ENCODE data around the gene CNOT3.
A peak's percentile ranks its signal among the peaks of the same experiment; 100 is the strongest.

Gene CNOT3

DNA sequence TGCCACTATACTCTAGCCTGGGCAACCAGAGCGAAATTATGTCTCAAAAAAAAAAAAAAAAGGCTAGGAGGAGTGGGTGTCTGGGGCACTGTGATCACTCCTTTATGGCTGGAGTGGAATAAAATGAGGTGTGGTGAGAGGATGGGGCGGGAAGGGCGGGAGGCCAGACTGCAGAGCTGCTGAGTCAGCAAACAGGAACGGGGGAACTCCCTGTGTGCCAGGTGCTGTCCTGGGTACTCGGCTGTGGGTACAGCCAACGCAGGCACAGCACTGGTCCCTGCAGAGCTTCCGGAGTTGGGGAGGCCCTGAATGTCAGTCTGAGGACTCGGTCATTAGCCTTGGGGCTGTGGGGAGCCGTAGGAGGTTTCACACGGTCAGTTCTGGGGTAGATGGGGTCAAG, 16.3 kb upstream of the CNOT3 start:
- no peak for DNase-seq (ENCODE audit: low read depth)

GRCh38 chr19:54123682-54124081, 13.9 kb upstream of the CNOT3 start:
- DNase-seq (ENCODE audit: low read depth), result no peak

- no peak for DNase-seq (ENCODE audit: low read depth)
Measured at GRCh38 chr19:54124393-54124792, 13.2 kb upstream of the CNOT3 start.

- no peak for DNase-seq (ENCODE audit: low read depth)
Measured at GRCh38 chr19:54125713-54126112, 11.8 kb upstream of the CNOT3 start.

- no peak for DNase-seq (ENCODE audit: low read depth)
Measured at GRCh38 chr19:54127688-54128440, 9.7 kb upstream of the CNOT3 start.

GRCh38 chr19:54128441-54128725, 9.2 kb upstream of the CNOT3 start:
- DNase-seq (ENCODE audit: low read depth), result no peak

- no peak for DNase-seq (ENCODE audit: low read depth)
Measured at GRCh38 chr19:54128796-54129616, 8.6 kb upstream of the CNOT3 start.

DNA sequence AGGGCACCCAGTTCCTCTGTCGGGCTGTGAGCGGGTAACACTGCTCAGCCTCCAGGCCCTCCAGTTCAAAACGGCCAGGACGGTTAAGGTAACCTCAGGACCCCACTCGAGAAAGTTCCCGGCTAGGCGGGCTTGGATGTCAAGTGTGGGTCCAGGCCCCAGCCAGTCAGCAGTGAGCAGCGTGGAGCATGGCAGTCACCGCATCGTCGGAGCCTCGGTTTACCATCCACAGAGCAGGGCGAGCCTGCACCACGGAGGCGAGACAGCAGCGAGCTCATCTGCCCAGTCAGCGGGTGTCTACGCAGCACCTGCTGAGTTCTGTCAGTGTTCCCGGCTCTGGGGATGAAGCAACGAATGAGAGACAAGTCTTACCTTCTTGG, 8.0 kb upstream of the CNOT3 start:
- DNase-seq (ENCODE audit: low read depth), result no peak

DNA sequence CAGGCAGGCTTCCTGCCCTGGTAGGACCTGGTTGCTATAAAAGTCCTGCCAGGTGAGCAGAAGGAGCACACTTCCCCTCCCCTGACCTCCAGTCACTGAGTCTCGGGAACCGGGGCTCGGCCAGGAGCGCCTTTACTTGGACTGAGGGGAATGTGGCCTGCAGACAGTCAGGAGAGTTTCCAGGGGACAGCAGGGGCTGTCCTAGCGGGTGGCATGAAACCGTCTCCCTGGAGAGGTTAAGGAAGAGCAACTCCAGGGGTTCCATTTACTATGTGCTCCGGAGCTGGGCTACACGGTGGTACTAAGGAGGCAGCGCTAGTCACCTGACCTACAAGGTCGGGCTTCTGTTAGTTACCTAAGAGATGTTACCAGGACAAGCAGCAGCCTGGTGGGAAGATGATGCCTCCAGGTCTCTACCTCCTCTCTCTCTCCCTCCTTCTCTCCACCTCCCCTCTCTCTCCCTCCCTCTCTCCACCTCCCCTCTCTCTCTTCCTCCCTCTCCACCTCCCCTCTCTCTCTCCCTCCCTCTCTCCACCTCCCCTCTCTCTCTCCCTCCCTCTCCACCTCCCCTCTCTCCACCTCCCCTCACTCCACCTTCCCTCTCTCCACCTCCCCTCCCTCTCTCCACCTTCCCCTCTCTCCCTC, 4.1 kb upstream of the CNOT3 start:
- no peak for DNase-seq (ENCODE audit: low read depth)

GRCh38 chr19:54133957-54134590, 3.5 kb upstream of the CNOT3 start:
- no peak for DNase-seq (ENCODE audit: low read depth)

DNA sequence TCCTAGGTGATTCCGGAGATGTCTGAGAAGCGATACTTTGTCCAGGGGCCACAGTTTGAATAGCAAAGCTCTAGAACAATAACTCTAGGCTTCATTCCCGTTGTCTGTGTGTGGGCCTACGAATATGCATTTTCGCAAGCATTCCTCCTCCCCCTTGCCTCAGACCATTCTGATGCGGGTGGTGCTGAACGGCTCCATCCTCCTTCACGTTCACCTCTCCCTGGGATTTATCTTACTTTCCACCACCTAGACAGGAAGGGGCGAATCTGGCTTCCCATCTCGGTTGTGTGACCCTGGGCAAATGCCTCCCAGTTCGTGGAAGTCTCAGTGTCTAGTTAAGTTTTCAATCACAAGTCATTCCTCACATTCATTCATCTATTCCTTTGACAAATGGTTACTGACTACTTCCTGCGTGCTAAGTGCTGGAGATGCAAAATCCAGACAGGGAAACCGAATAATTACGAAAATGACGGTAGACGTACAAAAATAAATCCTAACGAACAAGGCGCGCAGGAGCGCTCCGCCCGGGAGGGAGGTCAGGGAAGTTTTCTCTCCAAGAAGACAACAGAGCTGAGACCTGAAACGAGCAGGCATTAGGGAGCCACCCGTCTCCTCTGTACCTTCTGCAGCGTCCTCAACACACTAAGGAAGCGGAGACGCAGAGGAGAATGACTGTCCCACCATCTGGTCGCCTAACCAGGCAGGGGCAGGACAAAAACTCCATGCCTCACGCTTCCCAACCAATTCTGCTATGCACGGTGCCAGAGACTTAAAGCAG, 1.3 kb upstream of the CNOT3 start:
- DNase-seq (ENCODE audit: low read depth), result no peak

- DNase-seq (ENCODE audit: low read depth), result peak; percentile 100
Measured at GRCh38 chr19:54136864-54137698, 481 bp upstream of the CNOT3 start.

GRCh38 chr19:54138489-54139256, 1.1 kb downstream of the CNOT3 start:
- DNase-seq (ENCODE audit: low read depth), result no peak

GRCh38 chr19:54141356-54141755, 3.8 kb downstream of the CNOT3 start:
- DNase-seq (ENCODE audit: low read depth), result peak; percentile 55

GRCh38 chr19:54142166-54142780, 4.7 kb downstream of the CNOT3 start:
- DNase-seq (ENCODE audit: low read depth), result no peak

DNA sequence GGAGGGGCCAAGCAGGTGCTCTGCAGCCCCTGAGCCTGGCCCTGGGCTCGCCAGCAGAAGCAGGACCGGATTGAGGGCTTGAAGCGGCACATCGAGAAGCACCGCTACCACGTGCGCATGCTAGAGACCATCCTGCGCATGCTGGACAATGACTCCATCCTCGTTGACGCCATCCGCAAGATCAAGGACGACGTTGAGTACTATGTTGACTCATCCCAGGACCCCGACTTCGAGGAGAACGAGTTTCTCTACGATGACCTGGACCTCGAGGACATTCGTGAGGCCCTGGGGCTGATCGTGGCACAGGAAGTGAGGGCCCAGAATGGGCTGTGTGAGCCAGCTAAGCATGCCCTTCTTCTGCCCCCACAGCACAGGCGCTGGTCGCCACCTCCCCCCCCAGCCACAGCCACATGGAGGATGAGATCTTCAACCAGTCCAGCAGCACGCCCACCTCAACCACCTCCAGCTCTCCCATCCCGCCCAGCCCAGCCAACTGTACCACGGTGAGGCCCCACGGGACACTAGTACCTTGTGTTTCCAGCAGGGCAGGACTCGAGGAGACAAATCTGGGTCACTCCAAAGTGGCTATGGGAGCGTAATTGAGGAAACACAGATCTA, 8.1 kb downstream of the CNOT3 start:
- DNase-seq (ENCODE audit: low read depth), result no peak

- no peak for DNase-seq (ENCODE audit: low read depth)
Measured at GRCh38 chr19:54147676-54148075, 10.1 kb downstream of the CNOT3 start.

GRCh38 chr19:54148158-54148557, 10.6 kb downstream of the CNOT3 start:
- no peak for DNase-seq (ENCODE audit: low read depth)

All from GM04503 (cell line).